Measurements from ENCODE around the gene ZCCHC13.

Gene ZCCHC13

DNA sequence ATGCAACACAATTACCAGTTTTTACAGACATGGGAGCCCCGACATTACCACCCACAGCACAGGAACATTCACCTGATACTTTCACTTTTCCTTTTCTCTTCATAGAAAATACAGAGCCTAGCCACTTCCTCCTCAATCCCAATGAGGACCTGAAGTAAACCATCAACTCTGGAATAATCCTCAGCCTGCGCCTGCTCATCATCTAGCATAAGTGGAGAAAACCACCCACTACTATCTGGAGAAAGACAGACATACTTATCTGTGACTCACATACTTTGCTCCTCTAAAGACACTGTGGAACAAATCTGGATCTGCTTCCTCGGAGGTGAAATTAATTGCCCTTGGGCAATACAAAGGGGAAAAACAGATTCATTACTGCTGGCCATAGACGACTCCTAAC, 47.8 kb downstream of the ZCCHC13 start:
- no peak for TF ChIP-seq CTCF (IDR thresholded peaks at IDR 0.05)

DNA sequence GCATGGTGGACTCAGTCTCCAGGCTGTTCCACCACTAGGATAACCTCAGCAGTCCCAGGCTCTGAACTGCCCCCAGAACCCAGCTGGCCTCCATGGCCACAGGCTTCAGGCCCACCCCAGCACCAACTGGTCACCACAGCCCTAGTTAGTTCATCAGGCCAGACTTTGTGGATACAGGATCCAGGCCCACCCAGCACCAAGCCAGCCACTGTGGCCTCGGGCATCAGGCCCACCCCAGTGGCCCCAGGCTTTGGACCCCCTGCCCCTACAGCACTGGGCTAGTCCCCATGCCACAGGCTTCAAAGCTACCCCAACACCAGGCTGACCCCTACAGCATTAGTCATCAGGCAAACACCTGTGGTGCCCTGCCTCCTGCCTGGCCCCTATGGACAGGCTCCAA, 50.0 kb downstream of the ZCCHC13 start:
- no peak for TF ChIP-seq CTCF (IDR thresholded peaks at IDR 0.05)

All from LNCAP (cell line).